DOHH2 (cell line): ENCODE results near the gene RNF44.

ENCODE experiments used
- H3F3A ChIP-seq: fragments of 200-600 bp; sonication (generic), shearing (Covaris generic); 2 replicates; pipeline ENCODE4 v1.6.0; 2016; ENCODE audit warnings: antibody characterized with exemption, mild to moderate bottlenecking; ENCODE audit not compliant: control insufficient read depth, insufficient read depth
- H3K27ac ChIP-seq: fragments of 200-600 bp; sonication (generic); 2 replicates; pipeline ENCODE4 v1.5.1; 2014; ENCODE audit warnings: low read depth, mild to moderate bottlenecking, low read length, moderate library complexity
- H3K27me3 ChIP-seq: fragments of 200-600 bp; sonication (generic); 2 replicates; pipeline ENCODE4 v1.6.1; 2014; ENCODE audit warnings: mild to moderate bottlenecking, low read length, mixed read lengths; ENCODE audit not compliant: control insufficient read depth
- H3K36me3 ChIP-seq: fragments of 200-600 bp; sonication (generic); 2 replicates; pipeline ENCODE4 v1.6.1; 2014; ENCODE audit warnings: mild to moderate bottlenecking, low read length, moderate library complexity, mixed read lengths; ENCODE audit not compliant: control insufficient read depth
- H3K4me1 ChIP-seq: fragments of 200-600 bp; sonication (generic); 2 replicates; pipeline ENCODE4 v1.6.1; 2014; ENCODE audit warnings: mild to moderate bottlenecking, low read length, mixed read lengths; ENCODE audit not compliant: control insufficient read depth
- H3K4me2 ChIP-seq: fragments of 200-600 bp; sonication (generic); 2 replicates; pipeline ENCODE4 v1.6.0; 2014; ENCODE audit warnings: mild to moderate bottlenecking, low read length, moderate library complexity
- H3K4me3 ChIP-seq: fragments of 200-600 bp; sonication (generic); 2 replicates; pipeline ENCODE4 v1.5.1; 2014; ENCODE audit warnings: mild to moderate bottlenecking, low read length, mixed read lengths
- H3K79me2 ChIP-seq: fragments of 200-600 bp; sonication (generic); 2 replicates; pipeline ENCODE4 v1.6.1; 2014; ENCODE audit warnings: mild to moderate bottlenecking, low read length, mixed read lengths; ENCODE audit not compliant: control insufficient read depth
- H3K9me2 ChIP-seq: fragments of 200-600 bp; sonication (generic); replicated peaks from 2 replicates; pipeline ENCODE4 v1.6.1; 2014; ENCODE audit warnings: mild to moderate bottlenecking, low read length, mixed read lengths; ENCODE audit not compliant: control insufficient read depth
- H3K9me3 ChIP-seq: fragments of 200-600 bp; sonication (generic); 2 replicates; pipeline ENCODE4 v1.6.1; 2014; ENCODE audit warnings: antibody characterized with exemption, low read length, mixed read lengths; ENCODE audit not compliant: control insufficient read depth, insufficient read depth
- H4K20me1 ChIP-seq: fragments of 200-600 bp; sonication (generic); 2 replicates; pipeline ENCODE4 v1.6.0; 2014; ENCODE audit warnings: low read depth, mild to moderate bottlenecking, antibody characterized with exemption, low read length, moderate library complexity; ENCODE audit not compliant: control insufficient read depth, insufficient read depth
- EZH2phosphoT487 ChIP-seq: fragments of 200-600 bp; sonication (generic); IDR thresholded peaks from 2 replicates; pipeline ENCODE4 v1.6.1; 2017; ENCODE audit warnings: borderline replicate concordance, mild to moderate bottlenecking, antibody characterized with exemption, low read length, moderate library complexity, mixed read lengths
- TF ChIP-seq, protein P1 (sequence below): fragments of 200-600 bp; sonication (generic); IDR thresholded peaks from one replicate; pipeline ENCODE4 v1.5.1; 2014; ENCODE audit warnings: antibody characterized with exemption, mild to moderate bottlenecking, low read depth, low read length; ENCODE audit not compliant: poor library complexity, severe bottlenecking

The RNF44 gene

DNA sequence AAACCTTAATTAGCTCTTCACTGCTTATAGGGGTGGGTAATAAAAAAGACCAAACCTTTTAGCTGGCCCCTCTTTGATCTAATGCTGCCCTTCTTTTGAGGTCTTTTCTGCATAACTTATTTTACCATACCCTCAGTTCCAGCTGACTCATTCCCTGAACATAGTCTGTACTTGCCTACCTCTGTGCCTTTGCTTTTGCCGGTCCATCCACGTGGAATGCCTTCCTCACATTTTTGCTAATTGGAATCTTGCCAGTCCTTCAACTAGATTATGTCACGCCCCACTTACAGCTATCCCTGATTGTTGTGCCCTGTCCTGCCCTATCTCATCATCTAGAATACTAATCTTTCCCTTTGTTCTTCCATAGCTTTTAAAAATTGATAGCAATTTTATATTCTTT is 44.8 kb downstream of the RNF44 start:
- Histone ChIP-seq H3K79me2 (no peaks in the 10 kb centered on the region), H3K4me2 (no peak overlapping the region), H4K20me1 (no peaks in the 10 kb centered on the region), H3K9me3 (no peaks in the 10 kb centered on the region), H3K27ac (no peak overlapping the region), H3K9me2 (no peaks in the 10 kb centered on the region), H3K4me3 (no peak overlapping the region), H3K36me3 (peaks cover 82% of the 10 kb centered on the region), H3F3A (no peaks in the 10 kb centered on the region; the same call in 1 of the 2 replicates), H3K27me3 (no peaks in the 10 kb centered on the region), H3K4me1 (no peaks in the 10 kb centered on the region)
- TF ChIP-seq EZH2phosphoT487: no peak
- TF ChIP-seq, protein P1, sequence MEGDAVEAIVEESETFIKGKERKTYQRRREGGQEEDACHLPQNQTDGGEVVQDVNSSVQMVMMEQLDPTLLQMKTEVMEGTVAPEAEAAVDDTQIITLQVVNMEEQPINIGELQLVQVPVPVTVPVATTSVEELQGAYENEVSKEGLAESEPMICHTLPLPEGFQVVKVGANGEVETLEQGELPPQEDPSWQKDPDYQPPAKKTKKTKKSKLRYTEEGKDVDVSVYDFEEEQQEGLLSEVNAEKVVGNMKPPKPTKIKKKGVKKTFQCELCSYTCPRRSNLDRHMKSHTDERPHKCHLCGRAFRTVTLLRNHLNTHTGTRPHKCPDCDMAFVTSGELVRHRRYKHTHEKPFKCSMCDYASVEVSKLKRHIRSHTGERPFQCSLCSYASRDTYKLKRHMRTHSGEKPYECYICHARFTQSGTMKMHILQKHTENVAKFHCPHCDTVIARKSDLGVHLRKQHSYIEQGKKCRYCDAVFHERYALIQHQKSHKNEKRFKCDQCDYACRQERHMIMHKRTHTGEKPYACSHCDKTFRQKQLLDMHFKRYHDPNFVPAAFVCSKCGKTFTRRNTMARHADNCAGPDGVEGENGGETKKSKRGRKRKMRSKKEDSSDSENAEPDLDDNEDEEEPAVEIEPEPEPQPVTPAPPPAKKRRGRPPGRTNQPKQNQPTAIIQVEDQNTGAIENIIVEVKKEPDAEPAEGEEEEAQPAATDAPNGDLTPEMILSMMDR: no peak

DNA sequence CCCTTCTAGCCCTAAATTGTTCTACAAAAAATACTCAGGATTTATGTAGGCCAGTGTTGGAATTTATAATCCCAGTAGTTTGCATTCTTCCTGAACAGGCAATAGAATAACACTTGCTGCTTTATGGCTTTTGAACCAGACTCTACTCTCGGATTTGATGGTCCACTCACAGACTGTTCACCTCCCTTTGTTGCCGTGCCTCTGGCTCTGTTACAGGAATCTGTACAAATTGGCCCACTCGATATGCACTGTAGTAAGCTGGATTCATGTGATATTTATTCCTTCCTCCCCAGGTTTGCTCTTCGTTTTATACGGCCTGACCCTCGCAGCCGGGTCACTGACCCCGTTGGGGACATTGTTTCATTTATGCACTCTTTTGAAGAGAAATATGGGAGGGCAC is 45.3 kb downstream of the RNF44 start:
- Histone ChIP-seq H3K79me2 (no peaks in the 10 kb centered on the region), H3K9me3 (no peaks in the 10 kb centered on the region), H4K20me1 (no peaks in the 10 kb centered on the region), H3K36me3 (peaks cover 82% of the 10 kb centered on the region), H3K27ac (no peak overlapping the region), H3K27me3 (no peaks in the 10 kb centered on the region), H3K9me2 (no peaks in the 10 kb centered on the region), H3K4me1 (no peaks in the 10 kb centered on the region), H3F3A (no peaks in the 10 kb centered on the region), H3K4me3 (no peak overlapping the region), H3K4me2 (no peak overlapping the region)
- TF ChIP-seq, protein P1: no peak
- no peak for TF ChIP-seq EZH2phosphoT487

DNA sequence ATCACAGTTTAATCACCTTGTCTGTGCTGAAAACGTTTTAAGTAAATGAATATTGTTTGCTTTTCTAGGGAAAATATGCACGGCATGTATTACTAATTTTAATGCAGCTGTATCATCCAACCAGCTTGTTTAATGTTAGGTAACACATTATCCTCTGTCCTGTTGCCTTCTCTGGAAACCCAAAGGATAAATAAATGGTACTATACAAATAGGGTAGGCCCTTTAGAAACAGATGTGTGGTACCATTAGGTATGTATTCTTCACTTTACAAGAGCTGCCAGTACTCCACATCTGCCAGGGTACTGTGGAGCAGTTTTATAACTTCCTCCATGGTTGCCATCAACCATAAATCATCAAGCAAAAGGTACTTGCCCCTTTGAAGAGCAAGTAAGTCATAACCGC is 46.1 kb downstream of the RNF44 start:
- no peaks in the 10 kb centered on the region for H3F3A ChIP-seq
- H3K4me2 ChIP-seq: no peak overlapping the region
- no peaks in the 10 kb centered on the region for H3K4me1 ChIP-seq
- H3K4me3 ChIP-seq: no peak overlapping the region
- no peaks in the 10 kb centered on the region for H3K79me2 ChIP-seq
- H3K27ac ChIP-seq: no peak overlapping the region
- TF ChIP-seq, protein P1: no peak
- TF ChIP-seq EZH2phosphoT487: no peak
- H3K36me3 ChIP-seq: peaks cover 82% of the 10 kb centered on the region
- H4K20me1 ChIP-seq: no peaks in the 10 kb centered on the region
- no peaks in the 10 kb centered on the region for H3K27me3 ChIP-seq
- H3K9me3 ChIP-seq: no peaks in the 10 kb centered on the region
- H3K9me2 ChIP-seq: no peaks in the 10 kb centered on the region

DNA sequence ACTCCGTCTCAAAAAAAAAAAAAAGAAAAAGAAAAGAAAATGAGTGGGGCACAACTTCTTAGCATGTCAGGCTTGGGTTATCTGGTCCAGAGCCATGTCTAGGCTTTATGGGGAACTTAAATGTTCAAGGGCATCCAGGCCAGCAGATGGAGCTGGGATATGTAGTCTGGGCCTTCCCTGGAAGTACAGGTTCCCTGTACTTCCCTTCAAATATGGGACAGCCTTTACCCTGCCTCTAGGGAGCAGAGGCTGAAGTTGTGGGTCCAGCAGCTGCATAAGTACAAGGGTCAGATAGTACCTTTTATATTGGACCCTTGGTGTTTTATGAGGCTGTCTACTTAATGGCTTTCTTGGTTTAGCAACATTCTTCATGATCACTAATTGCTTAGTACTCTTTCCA is 46.9 kb downstream of the RNF44 start:
- H3K4me1 ChIP-seq: no peaks in the 10 kb centered on the region
- H3K27ac ChIP-seq: no peak overlapping the region
- H3K36me3 ChIP-seq: peaks cover 82% of the 10 kb centered on the region
- H3K4me3 ChIP-seq: no peak overlapping the region
- H3K4me2 ChIP-seq: no peak overlapping the region
- no peaks in the 10 kb centered on the region for H3K9me3 ChIP-seq
- H4K20me1 ChIP-seq: no peaks in the 10 kb centered on the region
- H3K9me2 ChIP-seq: no peaks in the 10 kb centered on the region
- H3K79me2 ChIP-seq: no peaks in the 10 kb centered on the region
- H3F3A ChIP-seq: no peaks in the 10 kb centered on the region
- no peak for TF ChIP-seq EZH2phosphoT487
- TF ChIP-seq, protein P1: no peak
- H3K27me3 ChIP-seq: no peaks in the 10 kb centered on the region
